EL (cell line): ENCODE measurements around the gene TMSB10.

Experiments used
- DNase-seq: peaks from one replicate; pipeline ENCODE4 v3.0.0-alpha.2; 2016

TMSB10 gene

DNA sequence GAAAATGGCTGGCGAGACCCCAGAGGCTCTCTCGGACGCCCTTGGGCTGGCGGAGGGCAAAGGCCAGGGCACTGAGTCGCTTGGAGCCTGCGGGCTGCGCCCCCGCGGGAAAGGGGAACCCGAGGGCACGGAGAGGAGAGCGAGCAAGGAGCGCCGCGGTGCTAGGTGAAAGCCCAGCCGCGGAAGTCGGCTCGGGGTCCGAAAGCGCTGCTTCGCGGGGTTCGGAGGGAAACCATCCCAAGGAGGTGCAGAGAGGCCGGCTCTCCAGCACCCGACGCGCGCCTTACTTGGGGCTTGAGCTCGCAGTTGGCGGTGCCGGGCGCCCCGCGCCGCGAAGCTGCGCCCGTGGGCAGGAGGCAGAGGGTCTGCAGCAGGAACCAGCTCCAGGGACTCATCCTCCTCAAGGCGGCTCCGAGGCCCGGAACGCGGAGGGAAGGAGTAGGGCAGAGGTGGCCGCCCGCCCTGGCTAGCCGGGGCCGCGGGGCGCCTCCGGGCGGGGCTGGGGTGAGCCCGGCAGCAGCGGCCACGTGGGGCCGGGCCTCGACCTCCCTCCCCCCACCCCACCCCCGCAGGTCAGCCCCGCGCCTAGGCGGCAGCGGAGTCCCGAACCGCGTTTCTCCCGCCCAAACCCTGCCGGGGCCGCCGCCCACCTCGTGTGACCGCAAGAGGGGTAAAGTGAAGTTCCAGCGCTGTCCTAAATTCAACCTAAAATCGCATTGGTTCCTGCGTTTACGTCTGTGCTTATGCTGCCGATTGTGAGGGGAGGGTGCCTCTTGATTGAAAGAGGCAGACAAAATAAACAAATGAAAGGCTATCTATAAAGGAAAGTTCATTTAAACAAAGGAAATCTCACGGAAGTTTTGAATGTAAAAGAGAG, 24.6 kb upstream of the TMSB10 start, which contains the start of gene TRABD2A:
TSS of gene TRABD2A (minus strand) at position 440 of the 877 bp plus-strand sequence. CDS start at position 395, 45 bp downstream.
- peak; percentile 41 for DNase-seq

DNA sequence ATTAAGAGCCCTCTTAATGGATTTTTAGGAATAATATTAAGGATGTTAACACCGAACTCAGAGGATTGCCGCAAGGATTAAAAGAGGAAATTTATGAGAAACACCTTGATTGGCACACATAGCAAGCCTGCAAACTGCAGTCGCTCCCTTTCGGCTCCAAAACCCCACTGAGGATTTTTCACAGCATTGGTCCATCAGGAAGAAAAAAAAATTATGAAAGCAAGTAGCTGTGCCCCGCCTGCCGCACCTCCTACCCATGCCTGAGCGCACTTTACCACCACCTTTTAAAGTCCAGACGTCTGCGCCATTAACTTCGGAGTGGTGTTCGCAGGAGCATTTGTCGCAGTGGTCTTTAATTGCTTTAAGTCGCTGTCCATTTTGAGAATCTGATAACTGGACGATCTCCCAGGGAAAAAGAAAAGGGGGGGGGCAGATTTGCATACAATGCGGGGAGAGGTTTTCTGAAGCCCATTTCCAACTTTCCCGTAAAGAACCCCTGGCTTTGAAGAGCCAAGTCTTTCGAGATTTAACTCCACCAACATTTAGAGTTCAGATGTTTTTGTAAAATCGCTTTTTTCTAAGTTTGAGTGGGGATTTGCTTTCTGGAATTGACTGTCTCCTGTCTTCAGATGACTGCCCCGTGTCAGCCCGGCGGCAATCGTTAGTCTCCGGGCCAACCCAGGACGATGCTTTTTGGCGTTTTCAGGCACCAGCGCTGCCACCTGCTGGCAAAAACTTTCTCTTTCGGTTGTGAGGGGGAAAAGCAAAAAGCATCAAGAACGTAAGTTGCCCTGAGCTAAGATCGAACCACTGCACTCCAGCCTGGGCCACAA, 23.7 kb upstream of the TMSB10 start:
- peak; percentile 90 for DNase-seq

- no peak for DNase-seq
These were observed 23.1 kb upstream of the TMSB10 start for GRCh38 chr2:84882414-84882738.

- DNase-seq: peak; percentile 61
These were observed 22.5 kb upstream of the TMSB10 start for GRCh38 chr2:84882775-84883550.

GRCh38 chr2:84884449-84884848, 21.0 kb upstream of the TMSB10 start:
- DNase-seq: no peak

- no peak for DNase-seq
These were observed 20.3 kb upstream of the TMSB10 start for GRCh38 chr2:84885111-84885510.

DNA sequence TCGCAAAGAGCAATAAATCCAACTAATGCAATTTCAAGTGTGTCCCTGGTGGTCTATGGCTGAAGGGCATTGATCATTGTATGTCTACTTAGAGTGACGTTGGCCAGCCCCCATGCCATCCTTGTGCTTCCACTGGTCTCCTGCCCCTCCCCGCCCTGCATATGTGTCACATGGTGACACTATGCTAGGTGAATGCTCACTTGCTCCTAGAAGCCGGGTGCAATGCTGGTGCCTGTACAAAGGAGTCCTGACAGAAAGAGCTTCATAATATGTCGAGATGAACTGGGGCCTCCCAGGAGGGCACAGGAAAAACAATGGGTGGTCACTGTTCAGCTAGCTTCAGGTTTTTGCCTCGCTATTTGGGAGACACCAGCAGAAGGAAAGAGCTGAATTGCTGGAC, 18.7 kb upstream of the TMSB10 start:
- no peak for DNase-seq

GRCh38 chr2:84888401-84889276, 16.8 kb upstream of the TMSB10 start:
- DNase-seq: peak; percentile 71

- DNase-seq: no peak
These were observed 16.1 kb upstream of the TMSB10 start for GRCh38 chr2:84889332-84889731.

DNA sequence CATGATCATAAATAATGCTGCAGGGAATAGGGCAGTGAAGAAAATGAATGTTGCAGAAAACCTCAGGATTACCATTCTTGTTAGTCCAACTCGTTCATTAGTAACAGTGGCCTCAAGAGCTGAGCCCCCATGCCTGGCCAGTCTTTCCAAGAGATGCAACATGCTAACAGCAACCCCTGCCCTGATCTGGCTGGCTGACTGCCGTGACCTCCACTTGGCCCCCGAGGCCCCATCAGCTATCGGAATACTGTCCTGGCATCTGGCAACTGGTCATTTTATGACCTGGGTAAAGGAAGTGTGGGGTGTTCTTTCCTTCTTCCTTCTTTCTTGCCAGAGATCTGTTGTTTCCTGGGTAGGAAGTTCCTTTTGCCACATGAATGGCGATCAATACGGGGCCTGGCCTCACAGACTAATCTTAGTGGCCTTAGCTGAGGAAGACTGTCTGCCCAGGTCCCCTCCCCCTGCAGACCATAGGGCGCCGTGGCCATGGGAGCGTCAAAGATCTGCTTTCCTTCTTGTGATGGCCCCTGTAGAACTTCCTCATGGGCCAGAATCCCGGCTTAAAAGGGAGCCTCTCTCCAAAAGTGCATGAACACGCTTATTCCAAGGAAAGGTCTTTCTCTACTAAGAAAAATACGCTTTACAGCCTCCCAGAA, 14.0 kb upstream of the TMSB10 start:
- no peak for DNase-seq

- DNase-seq: no peak
These were observed 11.3 kb upstream of the TMSB10 start for GRCh38 chr2:84894131-84894586.

DNA sequence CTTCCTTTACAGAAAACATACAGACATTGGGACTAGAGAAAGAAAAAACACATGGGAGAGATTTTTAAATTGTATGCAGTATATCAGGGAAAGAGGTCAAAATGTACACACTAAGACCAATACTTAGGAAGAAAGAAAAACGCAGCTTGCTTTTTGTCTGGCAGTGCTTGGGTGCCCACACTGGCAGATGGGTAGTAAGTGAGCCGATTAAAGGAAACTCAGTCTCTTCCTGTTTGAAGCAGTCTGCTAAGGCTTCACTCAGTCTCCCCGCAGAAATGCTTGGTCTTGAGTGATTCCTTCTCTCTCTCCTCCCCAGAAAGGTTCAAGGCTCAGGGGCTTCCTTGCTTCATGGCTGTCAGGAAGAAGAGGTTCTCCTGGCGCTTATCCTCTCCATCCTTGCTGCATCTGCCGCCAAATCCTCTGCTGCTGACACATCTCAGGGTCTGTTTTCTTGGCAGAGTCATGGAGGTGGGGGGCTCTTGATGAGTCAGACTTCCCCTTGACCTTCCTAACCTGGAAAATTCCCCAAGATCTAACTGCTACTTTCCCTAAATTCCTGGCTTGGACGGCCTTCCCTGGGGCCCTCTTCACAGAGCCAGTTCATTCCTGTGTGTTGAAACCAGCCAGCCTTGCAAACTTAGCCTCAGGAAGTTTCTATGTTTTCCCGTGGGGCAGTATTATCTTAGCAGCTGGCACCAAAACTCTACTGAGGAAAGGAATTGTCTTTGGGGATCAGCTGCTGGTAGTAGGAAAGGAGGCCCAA, 10.5 kb upstream of the TMSB10 start:
- DNase-seq: peak; percentile 82

GRCh38 chr2:84896567-84896966, 8.9 kb upstream of the TMSB10 start:
- DNase-seq: no peak

GRCh38 chr2:84897773-84898172, 7.7 kb upstream of the TMSB10 start:
- DNase-seq: peak; percentile 28

DNA sequence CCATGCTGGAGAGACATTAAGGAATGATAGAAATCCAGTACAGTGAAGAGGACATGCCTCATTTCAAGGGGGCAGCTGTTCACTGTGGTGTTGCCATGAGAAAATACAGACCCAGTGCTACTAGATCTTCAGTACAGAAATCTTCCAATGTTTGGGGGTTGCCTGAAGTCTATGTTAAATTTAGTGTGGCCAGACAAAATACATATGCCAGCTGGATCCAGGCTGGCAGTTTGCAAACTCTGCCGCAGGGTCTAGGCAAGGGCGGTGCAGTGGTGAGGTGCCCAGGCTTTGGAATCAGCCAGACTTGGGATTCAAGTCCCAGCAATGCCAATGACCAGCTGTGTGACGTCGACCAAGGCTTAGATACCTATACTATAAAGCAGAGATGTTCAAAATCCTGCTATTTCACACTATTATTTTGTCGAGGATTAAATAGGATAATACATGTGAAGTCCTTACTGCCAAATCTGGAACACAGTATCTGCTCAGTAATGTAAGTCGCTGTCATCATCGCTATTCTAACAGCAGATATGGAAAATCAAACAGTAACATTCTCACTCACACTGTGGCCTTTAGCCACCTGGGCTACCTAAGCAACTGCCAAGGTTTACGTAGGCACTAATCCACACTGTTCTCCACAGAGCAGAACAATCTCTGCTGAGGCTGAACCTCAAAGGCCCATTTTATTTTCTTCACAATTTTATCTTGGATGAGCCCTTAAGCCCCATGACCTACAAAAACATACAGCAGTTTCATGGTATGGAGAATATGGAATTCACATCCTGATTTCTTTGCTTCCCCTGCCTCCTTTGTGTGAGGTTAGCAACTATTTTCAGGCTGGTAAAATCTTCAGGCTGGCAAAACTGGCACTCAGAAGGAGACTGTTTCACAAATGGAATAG, 5.9 kb upstream of the TMSB10 start:
- no peak for DNase-seq

- no peak for DNase-seq
These were observed 4.5 kb upstream of the TMSB10 start for GRCh38 chr2:84900971-84901370.

GRCh38 chr2:84901593-84902120, 3.8 kb upstream of the TMSB10 start:
- peak; percentile 84 for DNase-seq

GRCh38 chr2:84902526-84902925, 2.9 kb upstream of the TMSB10 start:
- no peak for DNase-seq

- no peak for DNase-seq
These were observed 1.3 kb upstream of the TMSB10 start for GRCh38 chr2:84904151-84904550.
